OCI-LY3 (cell line): Measurements from ENCODE around the gene KBTBD8.

Experiments
- H2AFZ ChIP-seq: fragments of 200-600, 300-600 bp; shearing (Covaris generic); 2 replicates; pipeline ENCODE4 v1.6.0; 2014; ENCODE audit warnings: antibody characterized with exemption, low read depth, low read length
- H3K27ac ChIP-seq: fragments of 200-600, 300-600 bp; sonication (generic); 2 replicates; pipeline ENCODE4 v1.5.1; 2014; ENCODE audit warnings: mild to moderate bottlenecking, low read length, moderate library complexity, mixed read lengths
- H3K27me3 ChIP-seq: fragments of 200-600, 300-600 bp; sonication (generic); 2 replicates; pipeline ENCODE4 v1.6.1; 2014; ENCODE audit warnings: low read depth, low read length, mixed read lengths
- H3K36me3 ChIP-seq: fragments of 200-600, 300-600 bp; sonication (generic); replicated peaks from 2 replicates; pipeline ENCODE3; 2014; ENCODE audit warnings: low read depth, low read length, mixed read lengths
- H3K4me1 ChIP-seq: fragments of 300-600, 200-600 bp; sonication (generic); 2 replicates; pipeline ENCODE4 v1.6.1; 2014; ENCODE audit warnings: low read length, mixed read lengths
- H3K4me2 ChIP-seq: fragments of 200-600, 300-600 bp; sonication (generic); 2 replicates; pipeline ENCODE4 v1.6.1; 2014; ENCODE audit warnings: low read length, mixed read lengths
- H3K4me3 ChIP-seq: fragments of 300-600, 200-600 bp; sonication (generic); 2 replicates; pipeline ENCODE4 v1.5.1; 2014; ENCODE audit warnings: antibody characterized with exemption, mild to moderate bottlenecking, low read length, moderate library complexity
- H3K79me2 ChIP-seq: fragments of 300-600, 200-600 bp; shearing (Covaris generic); 2 replicates; pipeline ENCODE4 v1.6.1; 2014; ENCODE audit warnings: mild to moderate bottlenecking, low read length, mixed read lengths
- H3K9ac ChIP-seq: fragments of 300-600, 200-600 bp; shearing (Covaris generic); 2 replicates; pipeline ENCODE4 v1.6.0; 2014; ENCODE audit warnings: mild to moderate bottlenecking, low read length, moderate library complexity
- H3K9me3 ChIP-seq: fragments of 200-600, 300-600 bp; shearing (Covaris generic); 2 replicates; pipeline ENCODE4 v1.6.1; 2014; ENCODE audit warnings: low read length, mixed read lengths; ENCODE audit not compliant: insufficient read depth
- H4K20me1 ChIP-seq: fragments of 200-600, 300-600 bp; sonication (generic); 2 replicates; pipeline ENCODE4 v1.6.1; 2016; ENCODE audit warnings: low read length, mixed read lengths; ENCODE audit not compliant: insufficient read depth
- CTCF ChIP-seq: fragments of 200-600, 300-600 bp; sonication (generic); IDR thresholded peaks from 2 replicates; pipeline ENCODE4 v1.5.1; 2014; ENCODE audit warnings: antibody characterized with exemption, low read length, low read depth
- EZH2phosphoT487 ChIP-seq: fragments of 200-600 bp; shearing (Covaris generic); IDR thresholded peaks from 2 replicates; pipeline ENCODE4 v1.6.1; 2018; ENCODE audit warnings: antibody characterized with exemption, mixed run types, low read depth

KBTBD8 gene

GRCh38 chr3:66953934-66954445 lies 44.1 kb upstream of the KBTBD8 start:
- Histone ChIP-seq H3K36me3 (no peaks in the 10 kb centered on the region), H3K4me2 (no peak overlapping the region), H3K4me1 (no peaks in the 10 kb centered on the region), H4K20me1 (no peaks in the 10 kb centered on the region), H3K27me3 (no peaks in the 10 kb centered on the region), H3K9ac (no peak overlapping the region), H3K27ac (no peak overlapping the region), H2AFZ (no peak overlapping the region), H3K4me3 (no peak overlapping the region), H3K9me3 (no peaks in the 10 kb centered on the region), H3K79me2 (no peaks in the 10 kb centered on the region)
- TF ChIP-seq EZH2phosphoT487 (no peak), CTCF (no peak)

- Histone ChIP-seq H3K27ac (no peak overlapping the region), H2AFZ (no peak overlapping the region), H3K9ac (no peak overlapping the region), H3K27me3 (no peaks in the 10 kb centered on the region), H3K36me3 (no peaks in the 10 kb centered on the region), H3K4me1 (no peaks in the 10 kb centered on the region), H3K79me2 (no peaks in the 10 kb centered on the region), H3K9me3 (no peaks in the 10 kb centered on the region), H3K4me2 (no peak overlapping the region), H4K20me1 (no peaks in the 10 kb centered on the region), H3K4me3 (no peak overlapping the region)
- TF ChIP-seq EZH2phosphoT487 (no peak), CTCF (no peak)
Observed at GRCh38 chr3:66956742-66957141, 41.4 kb upstream of the KBTBD8 start.

GRCh38 chr3:66957367-66957766 lies 40.7 kb upstream of the KBTBD8 start:
- Histone ChIP-seq H3K4me1 (no peaks in the 10 kb centered on the region), H3K9ac (no peak overlapping the region), H3K4me3 (no peak overlapping the region), H3K9me3 (no peaks in the 10 kb centered on the region), H3K4me2 (no peak overlapping the region), H3K27me3 (no peaks in the 10 kb centered on the region), H3K36me3 (no peaks in the 10 kb centered on the region), H2AFZ (no peak overlapping the region), H3K27ac (no peak overlapping the region), H4K20me1 (no peaks in the 10 kb centered on the region), H3K79me2 (no peaks in the 10 kb centered on the region)
- TF ChIP-seq EZH2phosphoT487 (no peak), CTCF (no peak)

- Histone ChIP-seq H3K9ac (no peak overlapping the region), H3K27ac (no peak overlapping the region), H3K36me3 (no peaks in the 10 kb centered on the region), H3K79me2 (no peaks in the 10 kb centered on the region), H3K4me1 (no peaks in the 10 kb centered on the region), H3K9me3 (no peaks in the 10 kb centered on the region), H2AFZ (no peak overlapping the region), H3K4me3 (no peak overlapping the region), H3K27me3 (no peaks in the 10 kb centered on the region), H3K4me2 (no peak overlapping the region), H4K20me1 (no peaks in the 10 kb centered on the region)
- TF ChIP-seq EZH2phosphoT487 = no peak
- no peak for TF ChIP-seq CTCF
Observed at GRCh38 chr3:66958067-66958466, 40.0 kb upstream of the KBTBD8 start.
